ENCODE data around the gene AKR1B15. TPM values are rescaled to one million over a fixed set of nuclear protein-coding genes. Genes with fewer than 3 reads are reported as not detected.

Gene AKR1B15
- total and polyA plus RNA-seq, 2 of the 4 experiments (the other 2 are of a cell fraction): not detected

- Histone ChIP-seq H3K27me3 (ENCODE audit: control insufficient read depth, insufficient read depth, low read length) (peaks cover 23% of the 10 kb centered on the region), H2BK20ac (ENCODE audit: low read depth, low read length) (no peak overlapping the region), H4K5ac (ENCODE audit: low read depth, low read length) (no peak overlapping the region), H3K27ac (ENCODE audit: insufficient read depth, low read length) (no peak overlapping the region), H3K18ac (ENCODE audit: low read depth, low read length) (peak overlapping the region; percentile 47; the same call in 1 of the 2 replicates), H2BK120ac (ENCODE audit: low read depth, low read length) (no peak overlapping the region), H3K79me1 (ENCODE audit: low read depth in 1 of 2, low read length in 2 of 2) (no peaks in the 10 kb centered on the region), H4K20me1 (ENCODE audit: insufficient read depth, low read length) (no peaks in the 10 kb centered on the region), H4K8ac (ENCODE audit: low read depth in 2 of 2, low read length in 2 of 2) (no peak overlapping the region; a peak in 1 of 4 replicates), H2AFZ (replicated peaks; ENCODE audit: low read length, poor library complexity) (no peak overlapping the region), H3K23ac (ENCODE audit: low read depth, low read length) (no peak overlapping the region), H2BK5ac (ENCODE audit: low read depth, low read length, poor library complexity, severe bottlenecking) (no peak overlapping the region), H3K9me3 (ENCODE audit: control insufficient read depth, insufficient read depth, low read length) (no peaks in the 10 kb centered on the region), H3K9me1 (ENCODE audit: insufficient read depth, low read length) (no peaks in the 10 kb centered on the region), H3K9ac (ENCODE audit: low read depth, low read length) (no peak overlapping the region), H3K4ac (ENCODE audit: low read depth, low read length) (no peak overlapping the region), H2BK15ac (ENCODE audit: low read depth, low read length) (no peak overlapping the region), H3K4me1 (ENCODE audit: control insufficient read depth, insufficient read depth, low read length) (peaks cover 7% of the 10 kb centered on the region), H4K91ac (ENCODE audit: insufficient read depth, low read depth, low read length) (no peak overlapping the region), H3K36me3 (ENCODE audit: control insufficient read depth, insufficient read depth, low read length) (no peaks in the 10 kb centered on the region), H3K56ac (ENCODE audit: extremely low read depth, insufficient read depth, low read length) (no peak overlapping the region), H3K14ac (replicated peaks; ENCODE audit: low read depth, low read length) (no peak overlapping the region), H2AK9ac (replicated peaks; ENCODE audit: low read depth, low read length, poor library complexity) (no peak overlapping the region), H3K4me3 (ENCODE audit: insufficient read depth, low read depth, low read length) (no peak overlapping the region), H3K4me2 (ENCODE audit: low read depth, low read length) (no peak overlapping the region), H2AK5ac (ENCODE audit: low read depth, low read length) (no peak overlapping the region)
- intact Hi-C loops (cut with micrococcal nuclease) (no loop called here), in situ Hi-C loops (cut with MboI; ENCODE audit: low sequenced_read_pairs) (no loop called here), dilution Hi-C loops (cut with HindIII; ENCODE audit: low sequenced_read_pairs, unreplicated experiment) (no loop called here)
- ChIA-PET POLR2A (ENCODE audit: unreplicated experiment) (no interaction called here), CTCF (interaction anchor here (0.8 kb wide), 1 partner anchor 14 kb away, joined by 3 read pairs; no protein-coding TSS in a partner anchor)
- no peak for TF ChIP-seq RCOR1 (IDR thresholded peaks at IDR 0.05; ENCODE audit: insufficient replicate concordance, low read length)
- no peak for TF ChIP-seq FOS (IDR thresholded peaks at IDR 0.05; ENCODE audit: low read depth, low read length)
- no peak for TF ChIP-seq MAZ (IDR thresholded peaks at IDR 0.05; ENCODE audit: borderline replicate concordance, low read depth, low read length)
- TF ChIP-seq CHD1 (IDR thresholded peaks at IDR 0.05; ENCODE audit: low read depth, low read length): no peak
- TF ChIP-seq MXI1 (IDR thresholded peaks at IDR 0.05; ENCODE audit: borderline replicate concordance, low read depth, low read length): no peak
- TF ChIP-seq MAFK (IDR thresholded peaks at IDR 0.05; ENCODE audit: low read depth, low read length): no peak
- TF ChIP-seq, protein P1, sequence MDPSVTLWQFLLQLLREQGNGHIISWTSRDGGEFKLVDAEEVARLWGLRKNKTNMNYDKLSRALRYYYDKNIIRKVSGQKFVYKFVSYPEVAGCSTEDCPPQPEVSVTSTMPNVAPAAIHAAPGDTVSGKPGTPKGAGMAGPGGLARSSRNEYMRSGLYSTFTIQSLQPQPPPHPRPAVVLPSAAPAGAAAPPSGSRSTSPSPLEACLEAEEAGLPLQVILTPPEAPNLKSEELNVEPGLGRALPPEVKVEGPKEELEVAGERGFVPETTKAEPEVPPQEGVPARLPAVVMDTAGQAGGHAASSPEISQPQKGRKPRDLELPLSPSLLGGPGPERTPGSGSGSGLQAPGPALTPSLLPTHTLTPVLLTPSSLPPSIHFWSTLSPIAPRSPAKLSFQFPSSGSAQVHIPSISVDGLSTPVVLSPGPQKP (IDR thresholded peaks at IDR 0.05; ENCODE audit: borderline replicate concordance, low read depth, low read length): no peak
- TF ChIP-seq CTCF (conservative IDR thresholded peaks at IDR 0.05; ENCODE audit: low read depth, low read length): no peak
- no peak for TF ChIP-seq BHLHE40 (IDR thresholded peaks at IDR 0.05; ENCODE audit: low read depth, low read length)
- no peak for TF ChIP-seq RFX5 (IDR thresholded peaks at IDR 0.05; ENCODE audit: low read depth, low read length)
- no peak for TF ChIP-seq USF2 (IDR thresholded peaks at IDR 0.05; ENCODE audit: low read depth, low read length)
- no peak for TF ChIP-seq NFE2L2 (IDR thresholded peaks at IDR 0.05; ENCODE audit: low read depth, low read length)
- WGBS, 2 experiments (ENCODE audit: extremely low coverage in 2 of 2, insufficient read length in 1 of 2): no CpG with 5 or more reads among the region's 3 CpGs
- no peak for ATAC-seq (ENCODE audit: low read depth)
- BruUV-seq (replicated peaks): no TSS peak
- DNase-seq: no peak
Observed at GRCh38 chr7:134532954-134533218, 16.0 kb upstream of the AKR1B15 start.
